ENCODE data around the gene PKHD1. TPM values are rescaled to one million over a fixed set of nuclear protein-coding genes. Genes with fewer than 3 reads are reported as not detected.

The PKHD1 gene
- polyA plus RNA-seq, 1 of the 3 experiments (the other 2 are of a cell fraction) = not detected

GRCh38 chr6:52041134-52041533, 46.3 kb downstream of the PKHD1 start:
- TF ChIP-seq GATA2 (CRISPR knock-in tag; IDR thresholded peaks at IDR 0.05) = no peak
- no peak for TF ChIP-seq FOSL2 (IDR thresholded peaks at IDR 0.05; ENCODE audit: borderline replicate concordance, low read depth)
- TF ChIP-seq YY1 (IDR thresholded peaks at IDR 0.05; ENCODE audit: low read depth) = no peak
- TF ChIP-seq USF2 (IDR thresholded peaks at IDR 0.05; ENCODE audit: borderline replicate concordance, low read depth, low read length) = no peak
- TF ChIP-seq TAF1 (IDR thresholded peaks at IDR 0.05; ENCODE audit: borderline replicate concordance, low read depth, low read length) = no peak
- TF ChIP-seq RCOR1 (IDR thresholded peaks at IDR 0.05; ENCODE audit: low read length) = no peak
- TF ChIP-seq GABPA (IDR thresholded peaks at IDR 0.05; ENCODE audit: low read depth) = no peak
- no peak for TF ChIP-seq IRF3 (IDR thresholded peaks at IDR 0.05; ENCODE audit: low read depth, low read length)
- TF ChIP-seq SMC3 (IDR thresholded peaks at IDR 0.05; ENCODE audit: low read depth, low read length) = no peak
- no peak for TF ChIP-seq POLR2AphosphoS5 (IDR thresholded peaks at IDR 0.05; ENCODE audit: low read depth, low read length)
- TF ChIP-seq SIN3A (IDR thresholded peaks at IDR 0.05; ENCODE audit: borderline replicate concordance, low read depth, low read length) = no peak
- no peak for TF ChIP-seq FOXJ3 (CRISPR knock-in tag; IDR thresholded peaks at IDR 0.05)
- TF ChIP-seq RXRA (IDR thresholded peaks at IDR 0.05; ENCODE audit: borderline replicate concordance, low read depth) = no peak
- no peak for TF ChIP-seq ELF1 (IDR thresholded peaks at IDR 0.05)
- TF ChIP-seq MAX (IDR thresholded peaks at IDR 0.05; ENCODE audit: low read depth) = no peak
- no peak for TF ChIP-seq MEF2A (IDR thresholded peaks at IDR 0.05; ENCODE audit: borderline replicate concordance, low read depth)
- no peak for TF ChIP-seq EP300 (IDR thresholded peaks at IDR 0.05; ENCODE audit: borderline replicate concordance in 1 of 2, low read depth in 1 of 2, low read length in 1 of 2)
- H3K9me2 ChIP-seq = no peaks in the 10 kb centered on the region
- POLR2A ChIA-PET = no interaction called here
- H3K27me3 ChIP-seq (ENCODE audit: insufficient read depth) = no peaks in the 10 kb centered on the region
- no peaks in the 10 kb centered on the region for H3K79me2 ChIP-seq (ENCODE audit: insufficient read depth)
- H3K9ac ChIP-seq = no peak overlapping the region
- no peaks in the 10 kb centered on the region for H3F3A ChIP-seq (replicated peaks; ENCODE audit: insufficient read depth)
- H2AFZ ChIP-seq (ENCODE audit: low read depth) = no peak overlapping the region
- DNase-seq = no peak
- H3K9me3 ChIP-seq = no peaks in the 10 kb centered on the region
- H3K27ac ChIP-seq (ENCODE audit: low read depth in 2 of 2, low read length in 1 of 2) = no peak overlapping the region
- no peaks in the 10 kb centered on the region for H3K4me1 ChIP-seq (ENCODE audit: control insufficient read depth in 1 of 2, insufficient read depth in 2 of 2, low read depth in 1 of 2, low read length in 1 of 2)
- H3K4me2 ChIP-seq = no peak overlapping the region
- H3K4me3 ChIP-seq (ENCODE audit: low read depth in 2 of 2, low read length in 1 of 2) = no peak overlapping the region
- H4K20me1 ChIP-seq (ENCODE audit: insufficient read depth) = no peaks in the 10 kb centered on the region
- CTCF ChIA-PET = interaction anchor here (2.4 kb wide), 1 partner anchor 8 kb away, joined by 12 read pairs; no protein-coding TSS in a partner anchor
- no peaks in the 10 kb centered on the region for H3K36me3 ChIP-seq (replicated peaks in 1 of 2; ENCODE audit: control insufficient read depth in 1 of 2, insufficient read depth in 2 of 2, low read length in 1 of 2)

- Histone ChIP-seq H3K79me2 (ENCODE audit: insufficient read depth) (no peaks in the 10 kb centered on the region), H3K9me3 (no peaks in the 10 kb centered on the region), H2AFZ (ENCODE audit: low read depth) (no peak overlapping the region), H3K27ac (ENCODE audit: low read depth in 2 of 2, low read length in 1 of 2) (no peak overlapping the region), H3K4me2 (no peak overlapping the region), H3F3A (replicated peaks; ENCODE audit: insufficient read depth) (no peaks in the 10 kb centered on the region), H3K4me3 (ENCODE audit: low read depth in 2 of 2, low read length in 1 of 2) (no peak overlapping the region), H3K27me3 (ENCODE audit: insufficient read depth) (no peaks in the 10 kb centered on the region; the same call in 1 of the 2 replicates), H3K9me2 (no peaks in the 10 kb centered on the region), H3K36me3 (replicated peaks in 1 of 2; ENCODE audit: control insufficient read depth in 1 of 2, insufficient read depth in 2 of 2, low read length in 1 of 2) (no peaks in the 10 kb centered on the region), H3K9ac (no peak overlapping the region), H3K4me1 (ENCODE audit: control insufficient read depth in 1 of 2, insufficient read depth in 2 of 2, low read depth in 1 of 2, low read length in 1 of 2) (no peaks in the 10 kb centered on the region; a peak in 1 of 4 replicates), H4K20me1 (ENCODE audit: insufficient read depth) (no peaks in the 10 kb centered on the region)
- DNase-seq = no peak
- POLR2A ChIA-PET = no interaction called here
- WGBS (ENCODE audit: low lambda C conversion rate) = 6% methylated on average over 2 of the region's 2 CpGs
- TF ChIP-seq YY1 (IDR thresholded peaks at IDR 0.05; ENCODE audit: low read depth) (no peak), TEAD4 (IDR thresholded peaks at IDR 0.05; ENCODE audit: borderline replicate concordance, insufficient read depth) (no peak), USF1 (IDR thresholded peaks at IDR 0.05; ENCODE audit: borderline replicate concordance, low read depth) (no peak), EP300 (IDR thresholded peaks at IDR 0.05; ENCODE audit: borderline replicate concordance in 1 of 2, low read depth in 1 of 2, low read length in 1 of 2) (no peak), FOXJ3 (CRISPR knock-in tag; IDR thresholded peaks at IDR 0.05) (no peak), MXI1 (IDR thresholded peaks at IDR 0.05; ENCODE audit: low read depth, low read length) (no peak), JUND (IDR thresholded peaks at IDR 0.05) (no peak)
- CTCF ChIA-PET = interaction anchor here (2.2 kb wide), 1 partner anchor 22 kb away, joined by 9 read pairs; no protein-coding TSS in a partner anchor
These were observed 59.7 kb downstream of the PKHD1 start for GRCh38 chr6:52027699-52028098.

All from SK-N-SH (cell line).